Keratinocyte (primary cell): ENCODE measurements around the gene TSC1. TPM values are rescaled to one million over a fixed set of nuclear protein-coding genes. Genes with fewer than 3 reads are reported as not detected.
"Not testable (repeated sequence)": the region's sequence is repeated elsewhere in the genome, so short reads cannot be mapped to it uniquely, and the experiment has no call there.

ENCODE experiments used
- DNase-seq: peaks from one replicate; pipeline ENCODE4 v3.0.0-alpha.2; 2011; ENCODE audit warnings: low read depth, missing footprints, low spot score
- FAIRE-seq: peaks from 2 replicates; lab custom pipeline; 2011; peaks lifted over from hg19 to GRCh38; lab: Jason Lieb, UNC
- H2AFZ ChIP-seq: 2 replicates; pipeline ENCODE4 v1.6.0; 2012; ENCODE audit warnings: low read length, control low read depth, inconsistent platforms; ENCODE audit not compliant: control insufficient read depth
- H3K27ac ChIP-seq: 2 replicates; pipeline ENCODE4 v1.5.1; 2011; ENCODE audit warnings: low read length; ENCODE audit not compliant: control insufficient read depth, insufficient read depth
- H3K27me3 ChIP-seq: 3 replicates; pipeline ENCODE4 v1.6.0; 2011; ENCODE audit warnings: low read length; ENCODE audit not compliant: control insufficient read depth, insufficient read depth; ENCODE audit errors: extremely low read depth
- H3K36me3 ChIP-seq, 2 experiments: 2 replicates in 1 of 2; 3 replicates in 1 of 2; pipeline ENCODE4 v1.5.1; 2011; ENCODE audit warnings: low read length in 2 of 2, mild to moderate bottlenecking in 1 of 2; ENCODE audit not compliant: control insufficient read depth in 2 of 2, insufficient read depth in 2 of 2; ENCODE audit errors: extremely low read depth in 1 of 2
- H3K4me1 ChIP-seq: 3 replicates; pipeline ENCODE4 v1.5.1; 2011; ENCODE audit warnings: low read length; ENCODE audit not compliant: control insufficient read depth, insufficient read depth; ENCODE audit errors: extremely low read depth
- H3K4me2 ChIP-seq: 3 replicates; pipeline ENCODE4 v1.6.0; 2011; ENCODE audit warnings: low read depth, low read length; ENCODE audit not compliant: control insufficient read depth, insufficient read depth; ENCODE audit errors: extremely low read depth
- H3K4me3 ChIP-seq, 3 experiments: fragments of 200-600 bp in 1 of 3; sonication (generic) in 1 of 3; 2 replicates in 2 of 3; 3 replicates in 1 of 3; pipeline ENCODE4 v1.5.1; 2011 to 2016; ENCODE audit warnings: low read length in 3 of 3, mild to moderate bottlenecking in 3 of 3, control low read depth in 2 of 3, inconsistent platforms in 1 of 3, low read depth in 1 of 3, mixed read lengths in 1 of 3, mixed run types in 1 of 3, moderate library complexity in 1 of 3; ENCODE audit not compliant: control insufficient read depth in 2 of 3, insufficient read depth in 2 of 3; ENCODE audit errors: extremely low read depth in 1 of 3
- H3K79me2 ChIP-seq: 2 replicates; pipeline ENCODE4 v1.6.0; 2012; ENCODE audit warnings: low read length; ENCODE audit not compliant: control insufficient read depth, insufficient read depth
- H3K9ac ChIP-seq: 3 replicates; pipeline ENCODE4 v1.6.0; 2011; ENCODE audit warnings: low read length; ENCODE audit not compliant: control insufficient read depth, insufficient read depth; ENCODE audit errors: extremely low read depth
- H3K9me1 ChIP-seq: 3 replicates; pipeline ENCODE4 v1.6.0; 2011; ENCODE audit warnings: low read length; ENCODE audit not compliant: control insufficient read depth, insufficient read depth; ENCODE audit errors: extremely low read depth
- H3K9me3 ChIP-seq: 2 replicates; pipeline ENCODE4 v1.5.1; 2012; ENCODE audit warnings: low read depth, low read length; ENCODE audit not compliant: control insufficient read depth
- H4K20me1 ChIP-seq: 3 replicates; pipeline ENCODE4 v1.6.0; 2011; ENCODE audit warnings: low read length; ENCODE audit not compliant: control insufficient read depth, insufficient read depth; ENCODE audit errors: extremely low read depth
- CTCF ChIP-seq, 3 experiments: IDR thresholded peaks in 1 of 3; conservative IDR thresholded peaks in 1 of 3; optimal IDR thresholded peaks in 1 of 3; 2 replicates in 2 of 3; 3 replicates in 1 of 3; pipeline versions ENCODE3 to v1.5.1; 2011; ENCODE audit warnings: low read length in 3 of 3, mild to moderate bottlenecking in 3 of 3, moderate library complexity in 2 of 3, control low read depth in 1 of 3, inconsistent platforms in 1 of 3; ENCODE audit not compliant: insufficient read depth in 2 of 3; ENCODE audit errors: extremely low read depth in 1 of 3
- EZH2 ChIP-seq: IDR thresholded peaks from one replicate; pipeline ENCODE4 v1.6.1; 2012; ENCODE audit warnings: inconsistent platforms, mild to moderate bottlenecking, low read length, moderate library complexity
- dilution Hi-C: fragments of 300-500 bp; cut with MboI; formaldehyde crosslinking; loops from one replicate; pipeline ENCODE4 v1.7.0; 2020; ENCODE audit warnings: low sequenced_read_pairs; ENCODE audit not compliant: extremely low pct_ligation_motif_present
- polyA plus RNA-seq, 5 experiments: library from polyadenylated mRNA; depleted of rRNA in 3 of 5; stranded (reverse) in 3 of 5; stranded (forward) in 1 of 5; unstranded in 1 of 5; fragments of >200 nt; gene quantifications; 1 replicate in 1 of 5; 2 replicates in 3 of 5; 3 replicates in 1 of 5; pipeline versions ENCODE4 v1.2.1 to v1.2.3, GENCODE V29; 2011 to 2012; ENCODE audit warnings: missing spikeins in 2 of 5, low read depth in 1 of 5, low replicate concordance in 1 of 5

The TSC1 gene
- polyA plus RNA-seq, 1 donor (not counting 4 experiments of a cell fraction or from before 2014, with no cell fraction given) = 26.1 TPM

DNA sequence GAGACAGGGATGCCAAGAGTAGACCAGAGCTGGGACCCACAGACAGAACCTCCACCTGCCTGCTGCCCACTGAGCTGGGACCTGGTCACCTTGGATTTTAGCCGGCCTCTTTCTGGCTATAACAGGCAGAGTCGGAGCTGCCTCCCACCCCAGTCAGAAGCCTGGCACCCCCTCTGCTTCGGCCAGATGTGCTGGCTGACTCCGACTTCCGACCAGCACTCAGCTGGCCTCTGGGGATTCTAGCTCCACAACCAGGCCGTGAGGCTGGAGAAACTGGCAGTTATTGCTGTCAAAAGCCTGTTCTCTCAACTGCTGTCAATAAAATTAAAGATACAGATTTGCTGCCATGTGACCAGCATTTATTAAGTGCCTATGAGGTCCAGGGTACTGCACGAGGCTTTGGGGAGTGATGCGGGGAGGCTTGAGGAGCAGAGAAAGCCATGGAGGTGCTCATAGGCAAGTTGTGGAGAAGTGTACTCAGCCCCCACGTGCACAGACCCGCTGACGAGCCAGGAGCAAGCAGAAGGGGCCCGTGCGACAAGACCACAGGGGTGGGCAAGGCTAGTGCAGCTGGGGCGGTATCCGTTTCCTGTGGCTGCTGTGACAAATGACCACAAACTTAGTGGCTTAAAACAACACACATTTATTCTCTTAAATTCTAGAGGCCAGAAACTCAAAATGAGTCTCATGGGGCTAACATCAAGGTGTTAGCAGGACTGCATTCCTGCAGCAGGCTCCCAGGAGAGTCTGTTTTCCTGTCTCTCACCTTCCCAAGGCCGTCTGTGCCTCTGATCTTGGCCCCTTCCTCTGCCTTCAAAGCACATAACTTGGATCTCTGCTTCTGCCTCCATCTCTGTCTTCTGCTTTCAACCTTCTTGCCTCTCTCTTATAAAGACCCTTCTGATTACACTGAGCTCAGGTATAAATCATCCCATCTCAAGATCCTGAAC, 47.2 kb upstream of the TSC1 start:
- DNase-seq (no peak), FAIRE-seq (no peak)
- H4K20me1 ChIP-seq = no peaks in the 10 kb centered on the region
- dilution Hi-C loops = no loop called here
- peaks cover 23% of the 10 kb centered on the region for H3K4me1 ChIP-seq
- no peaks in the 10 kb centered on the region for H3K9me3 ChIP-seq
- H3K4me3 ChIP-seq = no peak overlapping the region
- no peak overlapping the region for H2AFZ ChIP-seq
- TF ChIP-seq CTCF (optimal IDR thresholded peaks at IDR 0.05 in 1 of 3, IDR thresholded peaks at IDR 0.05 in 1 of 3, conservative IDR thresholded peaks at IDR 0.05 in 1 of 3; ENCODE audit: extremely low read depth in 1 of 3, insufficient read depth in 2 of 3, low read length in 3 of 3) = no peak
- TF ChIP-seq EZH2 = no peak
- no peak overlapping the region for H3K9ac ChIP-seq
- no peak overlapping the region for H3K4me2 ChIP-seq
- no peaks in the 10 kb centered on the region for H3K79me2 ChIP-seq
- peaks cover 26% of the 10 kb centered on the region for H3K27me3 ChIP-seq
- no peaks in the 10 kb centered on the region for H3K36me3 ChIP-seq
- H3K9me1 ChIP-seq = no peaks in the 10 kb centered on the region
- no peak overlapping the region for H3K27ac ChIP-seq

GRCh38 chr9:132990781-132991180, 46.4 kb upstream of the TSC1 start:
- no peak for TF ChIP-seq EZH2
- no peak for TF ChIP-seq CTCF (optimal IDR thresholded peaks at IDR 0.05 in 1 of 3, IDR thresholded peaks at IDR 0.05 in 1 of 3, conservative IDR thresholded peaks at IDR 0.05 in 1 of 3; ENCODE audit: extremely low read depth in 1 of 3, insufficient read depth in 2 of 3, low read length in 3 of 3)
- H3K36me3 ChIP-seq = no peaks in the 10 kb centered on the region
- no peaks in the 10 kb centered on the region for H4K20me1 ChIP-seq
- H3K27me3 ChIP-seq = peaks cover 33% of the 10 kb centered on the region
- no peaks in the 10 kb centered on the region for H3K79me2 ChIP-seq
- H3K9me3 ChIP-seq = no peaks in the 10 kb centered on the region
- no peak for FAIRE-seq
- no peak overlapping the region for H3K9ac ChIP-seq
- no peak overlapping the region for H3K4me3 ChIP-seq
- no peaks in the 10 kb centered on the region for H3K9me1 ChIP-seq
- H3K4me2 ChIP-seq = no peak overlapping the region
- no peak for DNase-seq
- H3K27ac ChIP-seq = no peak overlapping the region
- dilution Hi-C loops = no loop called here
- H3K4me1 ChIP-seq = peaks cover 27% of the 10 kb centered on the region
- no peak overlapping the region for H2AFZ ChIP-seq

DNA sequence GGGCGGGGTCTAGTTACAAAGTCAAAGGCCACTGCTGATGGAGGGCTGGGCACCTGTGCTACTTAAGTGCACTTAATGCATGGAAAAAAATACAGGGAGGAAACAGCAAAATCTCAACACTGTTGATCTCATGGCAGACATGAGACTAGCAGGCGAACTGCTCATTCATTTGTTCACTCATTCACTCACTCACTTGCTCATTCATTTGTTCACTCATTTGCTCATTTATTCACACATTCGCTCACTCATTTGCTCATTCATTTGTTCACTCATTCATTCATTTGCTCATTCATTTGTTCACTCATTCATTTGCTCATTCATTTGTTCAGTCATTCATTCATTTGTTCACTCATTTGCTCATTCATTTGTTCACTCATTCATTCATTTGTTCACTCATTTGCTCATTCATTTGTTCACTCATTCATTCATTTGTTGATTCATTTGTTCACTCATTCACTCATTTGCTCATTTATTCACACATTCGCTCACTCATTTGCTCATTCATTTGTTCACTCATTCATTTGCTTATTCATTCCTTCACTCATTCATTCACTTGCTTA, 45.7 kb upstream of the TSC1 start:
- DNase-seq = not testable (repeated sequence)

More for the DNA sequence above, 45.7 kb upstream of the TSC1 start:
- H4K20me1 ChIP-seq, H3K9me1 ChIP-seq, H3K36me3 ChIP-seq, H3K9ac ChIP-seq, H3K79me2 ChIP-seq, H3K4me3 ChIP-seq, H3K4me2 ChIP-seq, H2AFZ ChIP-seq, dilution Hi-C loops, H3K9me3 ChIP-seq, FAIRE-seq, H3K27ac ChIP-seq: not testable (repeated sequence)
- H3K4me1 ChIP-seq = peaks cover 25% of the 10 kb centered on the region
- H3K27me3 ChIP-seq = peaks cover 40% of the 10 kb centered on the region
